Kidney (tissue), 14 donors: ENCODE data around the gene LMO1. TPM values are rescaled to one million over a fixed set of nuclear protein-coding genes. Genes with fewer than 3 reads are reported as not detected.

ENCODE experiments used
- DNase-seq, 5 donors: peaks; one replicate each; pipeline ENCODE4 v3.0.0-alpha.2; 2013 to 2020
- FAIRE-seq: peaks from 2 replicates; lab custom pipeline; 2012; peaks lifted over from hg19 to GRCh38; lab: Jason Lieb, UNC
- H3K27ac ChIP-seq, 2 donors: one replicate each; pipeline ENCODE4 v1.7.0; 2013; ENCODE audit warnings: low read depth in 2 of 2, low read length in 2 of 2, inconsistent platforms in 1 of 2
- H3K27me3 ChIP-seq: one replicate; pipeline ENCODE4 v1.7.1; 2013; ENCODE audit warnings: low read length, inconsistent platforms; ENCODE audit not compliant: control insufficient read depth, insufficient read depth
- H3K36me3 ChIP-seq, 3 donors: one replicate each; pipeline versions ENCODE4 v1.7.0 to v1.7.1; 2013; ENCODE audit warnings: low read length in 3 of 3, control low read depth in 1 of 3, inconsistent platforms in 1 of 3; ENCODE audit not compliant: insufficient read depth in 3 of 3, control insufficient read depth in 2 of 3
- H3K4me1 ChIP-seq, 3 donors: one replicate each; pipeline versions ENCODE4 v1.7.0 to v1.7.1; 2013; ENCODE audit warnings: low read length in 3 of 3, inconsistent platforms in 1 of 3, low read depth in 1 of 3; ENCODE audit not compliant: control insufficient read depth in 2 of 3, insufficient read depth in 2 of 3
- H3K4me3 ChIP-seq, 3 donors: one replicate each; pipeline versions ENCODE4 v1.7.0 to v1.8.1; 2013; ENCODE audit warnings: low read length in 3 of 3, control low read depth in 1 of 3, inconsistent platforms in 1 of 3
- H3K9ac ChIP-seq, 3 donors: one replicate each; pipeline versions ENCODE4 v1.7.0 to v1.7.1; 2013; ENCODE audit warnings: low read length in 3 of 3, control low read depth in 1 of 3, inconsistent platforms in 1 of 3
- H3K9me3 ChIP-seq, 3 donors: one replicate each; pipeline versions ENCODE4 v1.7.0 to v1.7.1; 2013; ENCODE audit warnings: low read length in 3 of 3, control low read depth in 1 of 3, inconsistent platforms in 1 of 3; ENCODE audit not compliant: control insufficient read depth in 2 of 3, insufficient read depth in 1 of 3
- intact Hi-C: fragments of 100-400 bp; cut with DNase I; formaldehyde crosslinking; loops from one replicate; pipeline ENCODE4 v1.11.1; 2022
- polyA plus RNA-seq: library from polyadenylated mRNA; stranded (reverse); fragments of 350-450 nt; fragmentation: Illumina TruSeq; extraction: RNeasy Lipid Tissue Mini Kit (QIAGEN cat#74804); gene quantifications from one replicate; pipeline ENCODE4 v1.2.3, GENCODE V29; 2014; ENCODE audit warnings: low read depth, low replicate concordance; ENCODE audit not compliant: insufficient read depth
- total RNA-seq: library from RNA; stranded (reverse); fragmentation: NEBNext Ultra II Directional; extraction: Animal tissue kit (Norgen Biotek cat#: 25700); gene quantifications from one replicate; pipeline ENCODE4 v1.2.1, GENCODE V29; 2021
- TF ChIP-seq, protein P1 (sequence below): IDR thresholded peaks from 3 replicates; pipeline ENCODE4 v1.5.1; 2012; ENCODE audit warnings: mild to moderate bottlenecking, moderate library complexity, borderline replicate concordance; ENCODE audit not compliant: insufficient read depth; ENCODE audit errors: extremely low read depth
- donor health status: control.
- donor health status: control.
- donor health status: control.
- donor health status: control.
- donor health status: control.
- donor health status: DM: yes; HTN: yes; CAD: no.
- donor health status: Normal renal cell carcinoma (clear cell type).

Gene LMO1
- total and polyA plus RNA-seq, 2 donors from 2014 or later, result 0.95 TPM; not detected in 1

DNA sequence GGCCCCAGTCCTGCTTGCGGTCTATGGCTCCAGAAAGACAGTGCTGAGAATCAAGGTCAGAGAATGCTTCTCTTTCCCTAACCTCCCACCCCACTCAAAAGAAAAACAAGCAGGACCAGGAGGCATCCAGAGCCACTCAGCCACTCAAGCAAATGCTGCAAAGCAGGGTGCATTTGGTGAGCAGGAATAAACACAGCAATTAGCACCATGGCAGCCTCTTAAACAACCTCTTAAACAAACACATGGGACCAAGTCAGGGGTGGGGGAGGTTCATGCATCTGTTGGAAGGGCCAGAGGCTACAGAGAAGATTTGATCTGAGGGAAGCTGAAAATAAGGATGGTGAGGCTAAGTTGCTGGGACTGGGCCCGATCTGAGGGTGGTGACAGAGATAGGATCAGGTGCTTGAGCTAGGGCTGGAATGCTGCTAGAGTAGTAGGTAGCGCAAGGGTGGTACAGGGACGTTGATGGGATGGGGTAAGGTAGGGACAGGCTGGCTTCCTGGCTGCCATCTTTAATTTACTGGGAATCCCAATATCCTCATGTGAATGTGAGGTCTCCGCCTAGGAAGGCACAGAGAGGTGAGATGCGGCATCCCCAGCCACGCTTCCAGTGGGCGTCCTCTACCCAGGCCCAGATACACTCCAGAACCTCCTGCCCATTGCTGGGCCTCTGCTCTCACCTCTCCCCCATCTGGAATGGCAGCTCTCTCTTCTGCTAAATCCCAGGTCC lies 26.6 kb upstream of the LMO1 start:
- H3K36me3 ChIP-seq, result no peaks in the 10 kb centered on the region
- H3K9me3 ChIP-seq, result no peaks in the 10 kb centered on the region
- intact Hi-C loops, result no loop called here
- H3K9ac ChIP-seq, result no peak overlapping the region
- no peak overlapping the region for H3K4me3 ChIP-seq
- DNase-seq (peak in 3 of 5 donors; percentile 33 to 40 (median 37)), FAIRE-seq (no peak)
- H3K4me1 ChIP-seq, result peaks cover 0 to 2% (median 0%) of the 10 kb centered on the region in 3 donors
- H3K27me3 ChIP-seq, result no peaks in the 10 kb centered on the region
- TF ChIP-seq, protein P1, sequence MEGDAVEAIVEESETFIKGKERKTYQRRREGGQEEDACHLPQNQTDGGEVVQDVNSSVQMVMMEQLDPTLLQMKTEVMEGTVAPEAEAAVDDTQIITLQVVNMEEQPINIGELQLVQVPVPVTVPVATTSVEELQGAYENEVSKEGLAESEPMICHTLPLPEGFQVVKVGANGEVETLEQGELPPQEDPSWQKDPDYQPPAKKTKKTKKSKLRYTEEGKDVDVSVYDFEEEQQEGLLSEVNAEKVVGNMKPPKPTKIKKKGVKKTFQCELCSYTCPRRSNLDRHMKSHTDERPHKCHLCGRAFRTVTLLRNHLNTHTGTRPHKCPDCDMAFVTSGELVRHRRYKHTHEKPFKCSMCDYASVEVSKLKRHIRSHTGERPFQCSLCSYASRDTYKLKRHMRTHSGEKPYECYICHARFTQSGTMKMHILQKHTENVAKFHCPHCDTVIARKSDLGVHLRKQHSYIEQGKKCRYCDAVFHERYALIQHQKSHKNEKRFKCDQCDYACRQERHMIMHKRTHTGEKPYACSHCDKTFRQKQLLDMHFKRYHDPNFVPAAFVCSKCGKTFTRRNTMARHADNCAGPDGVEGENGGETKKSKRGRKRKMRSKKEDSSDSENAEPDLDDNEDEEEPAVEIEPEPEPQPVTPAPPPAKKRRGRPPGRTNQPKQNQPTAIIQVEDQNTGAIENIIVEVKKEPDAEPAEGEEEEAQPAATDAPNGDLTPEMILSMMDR, result no peak
- H3K27ac ChIP-seq, result no peak overlapping the region

DNA sequence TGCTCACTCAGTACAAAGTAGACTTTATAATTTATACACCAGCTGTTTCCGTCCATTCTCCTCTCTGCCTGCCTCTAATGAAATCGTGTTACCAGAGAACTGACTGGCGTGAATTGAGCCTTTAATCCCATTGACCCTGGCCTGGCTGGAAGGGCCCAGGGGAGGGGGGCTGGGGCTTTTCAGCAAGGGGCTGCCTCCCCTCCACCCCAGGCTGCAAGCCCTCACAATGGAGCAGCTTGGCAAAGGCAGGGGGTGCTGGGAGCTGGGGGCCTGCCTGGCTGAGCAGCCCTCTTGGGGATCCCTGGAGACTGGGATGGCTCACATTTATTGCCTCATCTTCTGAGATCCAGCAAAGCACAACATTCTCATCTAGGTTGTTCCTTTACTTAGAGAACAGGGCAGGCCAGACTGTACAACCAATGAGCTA lies 25.8 kb upstream of the LMO1 start:
- peak in 3 of 5 donors; percentile 41 to 72 (median 66) for DNase-seq
- TF ChIP-seq, protein P1, result no peak
- no peak for FAIRE-seq
- intact Hi-C loops, result no loop called here
- Histone ChIP-seq H3K27ac (no peak overlapping the region), H3K36me3 (no peaks in the 10 kb centered on the region), H3K4me1 (peaks cover 0 to 2% (median 0%) of the 10 kb centered on the region in 3 donors), H3K9ac (no peak overlapping the region), H3K9me3 (no peaks in the 10 kb centered on the region), H3K4me3 (no peak overlapping the region), H3K27me3 (no peaks in the 10 kb centered on the region)

DNA sequence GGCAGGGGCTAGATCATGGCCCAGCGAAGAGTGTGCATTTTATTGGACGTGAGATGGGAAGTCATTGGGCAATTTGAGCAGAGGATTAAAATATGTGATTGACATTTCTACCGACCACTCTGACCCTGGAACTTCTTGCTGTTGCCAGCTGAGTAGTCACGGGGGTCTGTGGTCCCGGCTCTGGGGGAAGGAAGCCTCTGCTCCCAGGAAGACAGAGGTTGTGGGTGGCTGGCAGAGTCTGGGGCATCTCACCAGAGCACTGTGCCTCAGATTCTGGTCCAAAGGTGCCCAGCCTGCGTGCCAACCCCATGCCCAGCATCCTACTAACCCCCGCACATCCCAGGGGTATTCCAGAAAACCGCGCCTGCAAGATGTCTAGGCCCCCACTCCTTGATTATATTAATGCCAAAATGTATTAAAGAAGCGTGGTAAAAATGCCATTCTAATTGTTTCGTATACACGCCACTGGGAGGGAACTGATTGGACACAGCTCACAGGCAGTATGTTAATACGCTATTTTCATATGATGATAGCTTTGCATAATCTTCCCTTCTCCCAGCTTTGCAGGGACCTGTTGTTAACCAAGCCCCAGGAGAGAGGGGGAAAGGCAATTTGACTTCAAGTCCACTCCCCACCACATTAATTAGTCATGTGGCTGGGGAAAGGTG lies 25.3 kb upstream of the LMO1 start:
- Histone ChIP-seq H3K9me3 (no peaks in the 10 kb centered on the region), H3K4me1 (no peaks in the 10 kb centered on the region), H3K27me3 (no peaks in the 10 kb centered on the region), H3K27ac (no peak overlapping the region), H3K36me3 (no peaks in the 10 kb centered on the region), H3K4me3 (no peak overlapping the region), H3K9ac (no peak overlapping the region)
- DNase-seq, result no peak
- TF ChIP-seq, protein P1, result no peak
- intact Hi-C loops, result no loop called here
- no peak for FAIRE-seq
